H1 (cell line): ENCODE results near the gene MRPS27.

Experiments used
- CEBPB ChIP-seq: IDR thresholded peaks from 2 replicates; pipeline ENCODE4 v1.6.1; 2012; ENCODE audit warnings: low read depth, low read length
- CTCF ChIP-seq, 3 experiments: IDR thresholded peaks; 1 replicate in 2 of 3; 2 replicates in 1 of 3; pipeline versions ENCODE4 v1.5.1 to v1.6.1; 2011; ENCODE audit warnings: low read length in 3 of 3, mild to moderate bottlenecking in 3 of 3, inconsistent platforms in 2 of 3, low read depth in 1 of 3, moderate library complexity in 1 of 3; ENCODE audit not compliant: insufficient read depth in 1 of 3; ENCODE audit errors: control extremely low read depth in 1 of 3
- EP300 ChIP-seq, 2 experiments: IDR thresholded peaks; 1 replicate in 1 of 2; 2 replicates in 1 of 2; pipeline ENCODE4 v1.6.1; 2011 to 2012; ENCODE audit warnings: low read depth in 2 of 2, low read length in 2 of 2, mild to moderate bottlenecking in 2 of 2, borderline replicate concordance in 1 of 2, inconsistent platforms in 1 of 2, moderate library complexity in 1 of 2
- EZH2 ChIP-seq: fragments of 200-600 bp; sonication (generic); IDR thresholded peaks from 2 replicates; pipeline ENCODE4 v1.7.1; 2012; ENCODE audit warnings: low read depth, mild to moderate bottlenecking, moderate library complexity, low read length, inconsistent platforms; ENCODE audit not compliant: severe bottlenecking
- FOSL1 ChIP-seq: IDR thresholded peaks from 2 replicates; pipeline ENCODE4 v1.6.1; 2011; ENCODE audit warnings: mild to moderate bottlenecking, low read depth, low read length, moderate library complexity; ENCODE audit not compliant: insufficient read depth
- MAFK ChIP-seq: IDR thresholded peaks from 2 replicates; pipeline ENCODE4 v1.6.1; 2012; ENCODE audit warnings: low read depth, mild to moderate bottlenecking, improper control_type of control experiment, low read length
- POLR2A ChIP-seq, 2 experiments: IDR thresholded peaks; 1 replicate in 1 of 2; 2 replicates in 1 of 2; pipeline ENCODE4 v1.6.1; 2011; ENCODE audit warnings: low read depth in 2 of 2, low read length in 2 of 2, mild to moderate bottlenecking in 2 of 2; ENCODE audit errors: control extremely low read depth in 1 of 2
- POLR2AphosphoS5 ChIP-seq: IDR thresholded peaks from 2 replicates; pipeline ENCODE4 v1.6.1; 2011; ENCODE audit warnings: low read depth, low read length
- RAD21 ChIP-seq, 2 experiments: IDR thresholded peaks in 1 of 2; conservative IDR thresholded peaks in 1 of 2; 2 replicates each; pipeline ENCODE4 v1.6.1; 2011; ENCODE audit warnings: low read depth in 2 of 2, low read length in 2 of 2, improper control_type of control experiment in 1 of 2, inconsistent platforms in 1 of 2, mild to moderate bottlenecking in 1 of 2, moderate library complexity in 1 of 2
- TAF1 ChIP-seq: IDR thresholded peaks from 2 replicates; pipeline ENCODE4 v1.6.1; 2011; ENCODE audit warnings: mild to moderate bottlenecking, low read depth, low read length
- YY1 ChIP-seq: IDR thresholded peaks from 2 replicates; pipeline ENCODE4 v1.6.1; 2011; ENCODE audit warnings: low read depth, mild to moderate bottlenecking, low read length
- ZNF274 ChIP-seq: IDR thresholded peaks from 2 replicates; pipeline ENCODE4 v1.7.0; 2012; ENCODE audit warnings: low read length, borderline replicate concordance; ENCODE audit errors: extremely low read depth
- TF ChIP-seq, protein P1 (sequence below): IDR thresholded peaks from 2 replicates; pipeline ENCODE4 v1.6.1; 2012; ENCODE audit warnings: inconsistent platforms

- TF ChIP-seq ZNF274, result no peak
- no peak for TF ChIP-seq EZH2
- no peak for TF ChIP-seq POLR2AphosphoS5
- TF ChIP-seq FOSL1, result no peak
- no peak for TF ChIP-seq RAD21 (IDR thresholded peaks at IDR 0.05 in 1 of 2, conservative IDR thresholded peaks at IDR 0.05 in 1 of 2; ENCODE audit: low read depth in 2 of 2, low read length in 2 of 2)
- TF ChIP-seq POLR2A (IDR thresholded peaks at IDR 0.05; ENCODE audit: control extremely low read depth in 1 of 2, low read depth in 2 of 2, low read length in 2 of 2), result no peak
- no peak for TF ChIP-seq CTCF (IDR thresholded peaks at IDR 0.05; ENCODE audit: control extremely low read depth in 1 of 3, insufficient read depth in 1 of 3, low read depth in 1 of 3, low read length in 3 of 3)
- TF ChIP-seq EP300 (IDR thresholded peaks at IDR 0.05; ENCODE audit: borderline replicate concordance in 1 of 2, low read depth in 2 of 2, low read length in 2 of 2), result no peak
- TF ChIP-seq, protein P1, sequence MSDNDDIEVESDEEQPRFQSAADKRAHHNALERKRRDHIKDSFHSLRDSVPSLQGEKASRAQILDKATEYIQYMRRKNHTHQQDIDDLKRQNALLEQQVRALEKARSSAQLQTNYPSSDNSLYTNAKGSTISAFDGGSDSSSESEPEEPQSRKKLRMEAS, result no peak
- TF ChIP-seq CEBPB, result no peak
- no peak for TF ChIP-seq TAF1
- no peak for TF ChIP-seq MAFK
- TF ChIP-seq YY1, result no peak
These were observed 35.2 kb downstream of the MRPS27 start for GRCh38 chr5:72284559-72285423.
